WTC11 (cell line): ENCODE results near the gene URB1. TPM values are rescaled to one million over a fixed set of nuclear protein-coding genes. Genes with fewer than 3 reads are reported as not detected.

Experiments used
- ATAC-seq: fragments of 200-7000 bp; cut with Tn5 transposase; 2 replicates; pipeline ENCODE4 v1.10.0; 2021; ENCODE audit warnings: mild to moderate bottlenecking, moderate library complexity
- CTCF ChIA-PET: fragments of 300-600 bp; sonication (Branson Sonifier 250); formaldehyde crosslinking; loops from one replicate; lab custom pipeline; 2021; ENCODE audit warnings: antibody characterized with exemption; lab: Charles Lee
- POLR2A ChIA-PET: fragments of 350-600 bp; sonication (Branson Sonifier 250); formaldehyde crosslinking; loops from one replicate; lab custom pipeline; 2021; ENCODE audit warnings: antibody characterized with exemption; lab: Charles Lee
- DNase-seq: peaks from one replicate; pipeline ENCODE4 v3.0.0; 2021; ENCODE audit warnings: low spot score
- H3K27ac Mint-ChIP-seq: 2 replicates; pipeline ENCODE4 v1.8.0; 2021; ENCODE audit warnings: mixed read lengths
- H3K27me3 Mint-ChIP-seq: 2 replicates; pipeline ENCODE4 v1.8.0; 2021; ENCODE audit warnings: low read depth, mild to moderate bottlenecking, moderate library complexity, mixed read lengths
- H3K36me3 Mint-ChIP-seq: 2 replicates; pipeline ENCODE4 v1.8.0; 2021; ENCODE audit warnings: mixed read lengths
- H3K4me1 Mint-ChIP-seq: 2 replicates; pipeline ENCODE4 v1.8.0; 2022; ENCODE audit warnings: mixed read lengths
- H3K4me3 Mint-ChIP-seq: 2 replicates; pipeline ENCODE4 v1.8.0; 2021; ENCODE audit warnings: mild to moderate bottlenecking, moderate library complexity, mixed read lengths
- H3K9me3 Mint-ChIP-seq: 2 replicates; pipeline ENCODE4 v1.8.0; 2021; ENCODE audit warnings: mixed read lengths
- CREB1 ChIP-seq: sonication (generic); formaldehyde crosslinking; IDR thresholded peaks from 2 replicates; pipeline ENCODE4 v1.8.0; 2023; ENCODE audit warnings: mild to moderate bottlenecking, missing genetic modification reagents
- EMX1 ChIP-seq: fragments of 250-450 bp; sonication (Bioruptor Pico); IDR thresholded peaks from 2 replicates; pipeline ENCODE4 v1.8.0; 2021; ENCODE audit warnings: mild to moderate bottlenecking
- FOXJ3 ChIP-seq: sonication (generic); formaldehyde crosslinking; IDR thresholded peaks from 2 replicates; pipeline ENCODE4 v1.9.0; 2021; ENCODE audit warnings: missing genetic modification reagents, mild to moderate bottlenecking, borderline replicate concordance
- GRHL2 ChIP-seq: fragments of 250-450 bp; sonication (Bioruptor Pico); IDR thresholded peaks from 2 replicates; pipeline ENCODE4 v1.8.0; 2022; ENCODE audit warnings: mild to moderate bottlenecking, moderate library complexity; ENCODE audit not compliant: insufficient replicate concordance, severe bottlenecking
- GTF2I ChIP-seq: fragments of 250-450 bp; sonication (Bioruptor Pico); conservative IDR thresholded peaks from 2 replicates; pipeline ENCODE4 v1.4.0; 2021; ENCODE audit warnings: mild to moderate bottlenecking
- JUN ChIP-seq: sonication (generic); formaldehyde crosslinking; IDR thresholded peaks from 2 replicates; pipeline ENCODE4 v1.8.0; 2023; ENCODE audit warnings: mild to moderate bottlenecking, missing genetic modification reagents
- MYBL2 ChIP-seq: sonication (generic); formaldehyde crosslinking; IDR thresholded peaks from 2 replicates; pipeline ENCODE4 v1.8.1; 2023; ENCODE audit warnings: mild to moderate bottlenecking, moderate library complexity, missing genetic modification reagents
- NR1H2 ChIP-seq: sonication (generic); formaldehyde crosslinking; IDR thresholded peaks from 2 replicates; pipeline ENCODE4 v1.9.0; 2021; ENCODE audit warnings: mild to moderate bottlenecking, moderate library complexity, missing genetic modification reagents
- NR2C2 ChIP-seq: sonication (generic); formaldehyde crosslinking; IDR thresholded peaks from 2 replicates; pipeline ENCODE4 v1.8.0; 2022; ENCODE audit warnings: mild to moderate bottlenecking, missing genetic modification reagents
- PRRX2 ChIP-seq: fragments of 250-450 bp; sonication (Bioruptor Pico); IDR thresholded peaks from 2 replicates; pipeline ENCODE4 v1.8.0; 2021; ENCODE audit warnings: mild to moderate bottlenecking
- ZNF219 ChIP-seq: sonication (generic); formaldehyde crosslinking; IDR thresholded peaks from 2 replicates; pipeline ENCODE4 v1.8.0; 2023; ENCODE audit warnings: missing genetic modification reagents, mild to moderate bottlenecking, borderline replicate concordance
- ZNF232 ChIP-seq: sonication (generic); formaldehyde crosslinking; IDR thresholded peaks from 2 replicates; pipeline ENCODE4 v1.8.0; 2022; ENCODE audit warnings: mild to moderate bottlenecking, missing genetic modification reagents
- total RNA-seq: library from RNA; stranded (reverse); gene quantifications from 3 replicates; pipeline ENCODE4 v1.2.3, GENCODE V29; 2021
- TF ChIP-seq, protein P1 (sequence below): sonication (generic); formaldehyde crosslinking; IDR thresholded peaks from 2 replicates; pipeline ENCODE4 v1.8.1; 2023; ENCODE audit warnings: mild to moderate bottlenecking, missing genetic modification reagents
- TF ChIP-seq, protein P2 (sequence below): fragments of 250-450 bp; sonication (Bioruptor Pico); IDR thresholded peaks from 2 replicates; pipeline ENCODE4 v1.9.0; 2021; ENCODE audit warnings: moderate library complexity, mild to moderate bottlenecking, inconsistent platforms, borderline replicate concordance
- TF ChIP-seq, protein P3 (sequence below): sonication (generic); formaldehyde crosslinking; IDR thresholded peaks from 2 replicates; pipeline ENCODE4 v1.8.1; 2023; ENCODE audit warnings: mild to moderate bottlenecking, missing genetic modification reagents
- TF ChIP-seq, protein P4 (sequence below): sonication (generic); formaldehyde crosslinking; IDR thresholded peaks from 2 replicates; pipeline ENCODE4 v1.8.0; 2022; ENCODE audit warnings: mild to moderate bottlenecking, missing genetic modification reagents
- TF ChIP-seq, protein P5 (sequence below): fragments of 250-450 bp; sonication (Bioruptor Pico); IDR thresholded peaks from 2 replicates; pipeline ENCODE4 v1.9.0; 2021; ENCODE audit warnings: mild to moderate bottlenecking
- TF ChIP-seq, protein P6 (sequence below): fragments of 250-450 bp; sonication (Bioruptor Pico); IDR thresholded peaks from 2 replicates; pipeline ENCODE4 v1.8.0; 2021; ENCODE audit warnings: mild to moderate bottlenecking
- TF ChIP-seq, protein P7 (sequence below): sonication (generic); formaldehyde crosslinking; IDR thresholded peaks from 2 replicates; pipeline ENCODE4 v1.8.0; 2023; ENCODE audit warnings: mild to moderate bottlenecking, missing genetic modification reagents

Gene URB1
- total RNA-seq, 1 experiment from 2014 or later: 38.7 TPM

DNA sequence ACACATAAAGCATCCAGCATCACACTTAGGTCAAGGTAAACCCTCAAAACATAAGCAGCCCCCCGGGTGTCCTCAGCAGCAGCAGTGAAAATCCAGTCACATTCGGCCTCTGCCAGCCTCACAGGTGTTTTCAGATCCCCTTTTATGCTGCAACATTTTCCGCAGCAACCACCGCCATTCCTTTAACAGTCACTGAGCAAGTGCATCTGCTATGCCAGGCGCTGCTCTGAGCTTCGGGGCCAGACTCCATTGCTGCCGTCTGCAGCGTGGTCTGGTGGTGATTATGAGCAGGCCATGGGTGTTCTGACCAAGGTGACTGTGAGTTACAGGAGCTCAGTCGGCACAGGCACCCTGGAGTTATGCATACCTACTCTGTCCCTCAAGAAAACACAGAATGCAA lies 4.5 kb downstream of the URB1 start:
- DNase-seq: no peak
- no peak for ATAC-seq
- POLR2A ChIA-PET: no interaction called here
- TF ChIP-seq CREB1 (CRISPR knock-in tag) (no peak), MYBL2 (CRISPR knock-in tag) (no peak), ZNF232 (CRISPR knock-in tag) (no peak), ZNF219 (CRISPR knock-in tag) (no peak), GRHL2 (no peak), NR1H2 (no peak), NR2C2 (CRISPR knock-in tag) (no peak), FOXJ3 (CRISPR knock-in tag) (no peak), PRRX2 (CRISPR knock-in tag) (no peak), EMX1 (CRISPR knock-in tag) (no peak), JUN (CRISPR knock-in tag) (no peak), GTF2I (CRISPR knock-in tag) (no peak)
- TF ChIP-seq, protein P1, sequence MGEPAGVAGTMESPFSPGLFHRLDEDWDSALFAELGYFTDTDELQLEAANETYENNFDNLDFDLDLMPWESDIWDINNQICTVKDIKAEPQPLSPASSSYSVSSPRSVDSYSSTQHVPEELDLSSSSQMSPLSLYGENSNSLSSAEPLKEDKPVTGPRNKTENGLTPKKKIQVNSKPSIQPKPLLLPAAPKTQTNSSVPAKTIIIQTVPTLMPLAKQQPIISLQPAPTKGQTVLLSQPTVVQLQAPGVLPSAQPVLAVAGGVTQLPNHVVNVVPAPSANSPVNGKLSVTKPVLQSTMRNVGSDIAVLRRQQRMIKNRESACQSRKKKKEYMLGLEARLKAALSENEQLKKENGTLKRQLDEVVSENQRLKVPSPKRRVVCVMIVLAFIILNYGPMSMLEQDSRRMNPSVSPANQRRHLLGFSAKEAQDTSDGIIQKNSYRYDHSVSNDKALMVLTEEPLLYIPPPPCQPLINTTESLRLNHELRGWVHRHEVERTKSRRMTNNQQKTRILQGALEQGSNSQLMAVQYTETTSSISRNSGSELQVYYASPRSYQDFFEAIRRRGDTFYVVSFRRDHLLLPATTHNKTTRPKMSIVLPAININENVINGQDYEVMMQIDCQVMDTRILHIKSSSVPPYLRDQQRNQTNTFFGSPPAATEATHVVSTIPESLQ (CRISPR knock-in tag): no peak
- TF ChIP-seq, protein P2, sequence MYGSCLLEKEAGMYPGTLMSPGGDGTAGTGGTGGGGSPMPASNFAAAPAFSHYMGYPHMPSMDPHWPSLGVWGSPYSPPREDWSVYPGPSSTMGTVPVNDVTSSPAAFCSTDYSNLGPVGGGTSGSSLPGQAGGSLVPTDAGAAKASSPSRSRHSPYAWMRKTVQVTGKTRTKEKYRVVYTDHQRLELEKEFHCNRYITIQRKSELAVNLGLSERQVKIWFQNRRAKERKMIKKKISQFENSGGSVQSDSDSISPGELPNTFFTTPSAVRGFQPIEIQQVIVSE (CRISPR knock-in tag): no peak
- TF ChIP-seq, protein P3, sequence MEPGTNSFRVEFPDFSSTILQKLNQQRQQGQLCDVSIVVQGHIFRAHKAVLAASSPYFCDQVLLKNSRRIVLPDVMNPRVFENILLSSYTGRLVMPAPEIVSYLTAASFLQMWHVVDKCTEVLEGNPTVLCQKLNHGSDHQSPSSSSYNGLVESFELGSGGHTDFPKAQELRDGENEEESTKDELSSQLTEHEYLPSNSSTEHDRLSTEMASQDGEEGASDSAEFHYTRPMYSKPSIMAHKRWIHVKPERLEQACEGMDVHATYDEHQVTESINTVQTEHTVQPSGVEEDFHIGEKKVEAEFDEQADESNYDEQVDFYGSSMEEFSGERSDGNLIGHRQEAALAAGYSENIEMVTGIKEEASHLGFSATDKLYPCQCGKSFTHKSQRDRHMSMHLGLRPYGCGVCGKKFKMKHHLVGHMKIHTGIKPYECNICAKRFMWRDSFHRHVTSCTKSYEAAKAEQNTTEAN: no peak
- TF ChIP-seq, protein P4, sequence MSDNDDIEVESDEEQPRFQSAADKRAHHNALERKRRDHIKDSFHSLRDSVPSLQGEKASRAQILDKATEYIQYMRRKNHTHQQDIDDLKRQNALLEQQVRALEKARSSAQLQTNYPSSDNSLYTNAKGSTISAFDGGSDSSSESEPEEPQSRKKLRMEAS (CRISPR knock-in tag): no peak
- TF ChIP-seq, protein P5, sequence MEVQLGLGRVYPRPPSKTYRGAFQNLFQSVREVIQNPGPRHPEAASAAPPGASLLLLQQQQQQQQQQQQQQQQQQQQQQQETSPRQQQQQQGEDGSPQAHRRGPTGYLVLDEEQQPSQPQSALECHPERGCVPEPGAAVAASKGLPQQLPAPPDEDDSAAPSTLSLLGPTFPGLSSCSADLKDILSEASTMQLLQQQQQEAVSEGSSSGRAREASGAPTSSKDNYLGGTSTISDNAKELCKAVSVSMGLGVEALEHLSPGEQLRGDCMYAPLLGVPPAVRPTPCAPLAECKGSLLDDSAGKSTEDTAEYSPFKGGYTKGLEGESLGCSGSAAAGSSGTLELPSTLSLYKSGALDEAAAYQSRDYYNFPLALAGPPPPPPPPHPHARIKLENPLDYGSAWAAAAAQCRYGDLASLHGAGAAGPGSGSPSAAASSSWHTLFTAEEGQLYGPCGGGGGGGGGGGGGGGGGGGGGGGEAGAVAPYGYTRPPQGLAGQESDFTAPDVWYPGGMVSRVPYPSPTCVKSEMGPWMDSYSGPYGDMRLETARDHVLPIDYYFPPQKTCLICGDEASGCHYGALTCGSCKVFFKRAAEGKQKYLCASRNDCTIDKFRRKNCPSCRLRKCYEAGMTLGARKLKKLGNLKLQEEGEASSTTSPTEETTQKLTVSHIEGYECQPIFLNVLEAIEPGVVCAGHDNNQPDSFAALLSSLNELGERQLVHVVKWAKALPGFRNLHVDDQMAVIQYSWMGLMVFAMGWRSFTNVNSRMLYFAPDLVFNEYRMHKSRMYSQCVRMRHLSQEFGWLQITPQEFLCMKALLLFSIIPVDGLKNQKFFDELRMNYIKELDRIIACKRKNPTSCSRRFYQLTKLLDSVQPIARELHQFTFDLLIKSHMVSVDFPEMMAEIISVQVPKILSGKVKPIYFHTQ: no peak
- TF ChIP-seq, protein P6, sequence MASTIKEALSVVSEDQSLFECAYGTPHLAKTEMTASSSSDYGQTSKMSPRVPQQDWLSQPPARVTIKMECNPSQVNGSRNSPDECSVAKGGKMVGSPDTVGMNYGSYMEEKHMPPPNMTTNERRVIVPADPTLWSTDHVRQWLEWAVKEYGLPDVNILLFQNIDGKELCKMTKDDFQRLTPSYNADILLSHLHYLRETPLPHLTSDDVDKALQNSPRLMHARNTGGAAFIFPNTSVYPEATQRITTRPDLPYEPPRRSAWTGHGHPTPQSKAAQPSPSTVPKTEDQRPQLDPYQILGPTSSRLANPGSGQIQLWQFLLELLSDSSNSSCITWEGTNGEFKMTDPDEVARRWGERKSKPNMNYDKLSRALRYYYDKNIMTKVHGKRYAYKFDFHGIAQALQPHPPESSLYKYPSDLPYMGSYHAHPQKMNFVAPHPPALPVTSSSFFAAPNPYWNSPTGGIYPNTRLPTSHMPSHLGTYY: no peak
- TF ChIP-seq, protein P7, sequence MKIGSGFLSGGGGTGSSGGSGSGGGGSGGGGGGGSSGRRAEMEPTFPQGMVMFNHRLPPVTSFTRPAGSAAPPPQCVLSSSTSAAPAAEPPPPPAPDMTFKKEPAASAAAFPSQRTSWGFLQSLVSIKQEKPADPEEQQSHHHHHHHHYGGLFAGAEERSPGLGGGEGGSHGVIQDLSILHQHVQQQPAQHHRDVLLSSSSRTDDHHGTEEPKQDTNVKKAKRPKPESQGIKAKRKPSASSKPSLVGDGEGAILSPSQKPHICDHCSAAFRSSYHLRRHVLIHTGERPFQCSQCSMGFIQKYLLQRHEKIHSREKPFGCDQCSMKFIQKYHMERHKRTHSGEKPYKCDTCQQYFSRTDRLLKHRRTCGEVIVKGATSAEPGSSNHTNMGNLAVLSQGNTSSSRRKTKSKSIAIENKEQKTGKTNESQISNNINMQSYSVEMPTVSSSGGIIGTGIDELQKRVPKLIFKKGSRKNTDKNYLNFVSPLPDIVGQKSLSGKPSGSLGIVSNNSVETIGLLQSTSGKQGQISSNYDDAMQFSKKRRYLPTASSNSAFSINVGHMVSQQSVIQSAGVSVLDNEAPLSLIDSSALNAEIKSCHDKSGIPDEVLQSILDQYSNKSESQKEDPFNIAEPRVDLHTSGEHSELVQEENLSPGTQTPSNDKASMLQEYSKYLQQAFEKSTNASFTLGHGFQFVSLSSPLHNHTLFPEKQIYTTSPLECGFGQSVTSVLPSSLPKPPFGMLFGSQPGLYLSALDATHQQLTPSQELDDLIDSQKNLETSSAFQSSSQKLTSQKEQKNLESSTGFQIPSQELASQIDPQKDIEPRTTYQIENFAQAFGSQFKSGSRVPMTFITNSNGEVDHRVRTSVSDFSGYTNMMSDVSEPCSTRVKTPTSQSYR: no peak
- TF ChIP-seq, all 79 proteins: peak for 0
- H3K9me3 Mint-ChIP-seq: peaks cover 1% of the 10 kb centered on the region
- H3K4me1 Mint-ChIP-seq: peaks cover 41% of the 10 kb centered on the region
- CTCF ChIA-PET: interaction anchor here (0.6 to 1.3 kb wide), 4 partner anchors 82 to 213 kb away, joined by 3 to 4 read pairs (median 3); no protein-coding TSS in a partner anchor
- H3K4me3 Mint-ChIP-seq: no peak overlapping the region
- H3K27me3 Mint-ChIP-seq: no peaks in the 10 kb centered on the region
- peaks cover 46% of the 10 kb centered on the region for H3K36me3 Mint-ChIP-seq
- no peak overlapping the region; the same call in 1 of the 2 replicates for H3K27ac Mint-ChIP-seq
